Measurements from ENCODE around the gene NR3C2.
A peak's percentile ranks its signal among the peaks of the same experiment; 100 is the strongest.
"Not testable (repeated sequence)": the region's sequence is repeated elsewhere in the genome, so short reads cannot be mapped to it uniquely, and the experiment has no call there.

Gene NR3C2

GRCh38 chr4:148211533-148211932, 230.7 kb downstream of the NR3C2 start:
- no peak for DNase-seq

- no peak for DNase-seq
Measured at GRCh38 chr4:148210661-148211060, 231.6 kb downstream of the NR3C2 start.

GRCh38 chr4:148207068-148207467, 235.1 kb downstream of the NR3C2 start:
- DNase-seq, result no peak

- DNase-seq, result no peak
Measured at GRCh38 chr4:148205476-148205875, 236.7 kb downstream of the NR3C2 start.

GRCh38 chr4:148204892-148205291, 237.3 kb downstream of the NR3C2 start:
- DNase-seq, result no peak

- no peak for DNase-seq
Measured at GRCh38 chr4:148204171-148204570, 238.0 kb downstream of the NR3C2 start.

GRCh38 chr4:148203056-148203898, 238.9 kb downstream of the NR3C2 start:
- DNase-seq, result peak; percentile 35

GRCh38 chr4:148200960-148201359, 241.3 kb downstream of the NR3C2 start:
- no peak for DNase-seq

- no peak for DNase-seq
Measured at GRCh38 chr4:148196164-148196563, 246.1 kb downstream of the NR3C2 start.

- no peak for DNase-seq
Measured at GRCh38 chr4:148192526-148192925, 249.7 kb downstream of the NR3C2 start.

GRCh38 chr4:148187454-148188222, 254.6 kb downstream of the NR3C2 start:
- not testable (repeated sequence) for DNase-seq

GRCh38 chr4:148184922-148185321, 257.3 kb downstream of the NR3C2 start:
- no peak for DNase-seq

- no peak for DNase-seq
Measured at GRCh38 chr4:148182230-148182911, 259.8 kb downstream of the NR3C2 start.

- DNase-seq, result no peak
Measured at GRCh38 chr4:148173397-148174017, 268.7 kb downstream of the NR3C2 start.

- no peak for DNase-seq
Measured at GRCh38 chr4:148171596-148171995, 270.6 kb downstream of the NR3C2 start.

- no peak for DNase-seq
Measured at GRCh38 chr4:148170408-148171365, 271.5 kb downstream of the NR3C2 start.

- DNase-seq, result no peak
Measured at GRCh38 chr4:148166132-148166591, 276.1 kb downstream of the NR3C2 start.

GRCh38 chr4:148164557-148164956, 277.7 kb downstream of the NR3C2 start:
- no peak for DNase-seq

GRCh38 chr4:148162991-148163390, 279.2 kb downstream of the NR3C2 start:
- DNase-seq, result no peak

GRCh38 chr4:148162519-148162918, 279.7 kb downstream of the NR3C2 start:
- DNase-seq, result no peak

- no peak for DNase-seq
Measured at GRCh38 chr4:148161601-148162000, 280.6 kb downstream of the NR3C2 start.

GRCh38 chr4:148159793-148160192, 282.4 kb downstream of the NR3C2 start:
- DNase-seq, result peak; percentile 15

Data from NCI-H774 (cell line).